H1 (cell line): ENCODE results near the gene CROCC2. TPM values are rescaled to one million over a fixed set of nuclear protein-coding genes. Genes with fewer than 3 reads are reported as not detected.

Source experiments
- CTCF ChIA-PET: fragments of 300-600 bp; sonication (Branson Sonifier 250); formaldehyde crosslinking; loops from one replicate; lab custom pipeline; 2021; ENCODE audit not compliant: partially characterized antibody; lab: Charles Lee
- POLR2A ChIA-PET: fragments of 300-600 bp; sonication (Branson Sonifier 250); formaldehyde crosslinking; loops from one replicate; lab custom pipeline; 2021; ENCODE audit warnings: inconsistent platforms; ENCODE audit not compliant: partially characterized antibody; lab: Charles Lee
- DNase-seq, 2 experiments: peaks; one replicate each; pipeline versions ENCODE4 v3.0.0 to v3.0.0-alpha.2; 2010 to 2022; ENCODE audit warnings: low spot score in 2 of 2, low read depth in 1 of 2, mixed read lengths in 1 of 2
- FAIRE-seq: peaks from 2 replicates; lab custom pipeline; 2011; peaks lifted over from hg19 to GRCh38; lab: Jason Lieb, UNC
- H2AFZ ChIP-seq: 2 replicates; pipeline ENCODE4 v1.8.1; 2012; ENCODE audit warnings: low read length, inconsistent platforms
- H2AK5ac ChIP-seq: 2 replicates; pipeline ENCODE4 v1.6.1; 2013; ENCODE audit warnings: low read depth, low read length
- H2BK120ac ChIP-seq: replicated peaks from 2 replicates; pipeline ENCODE3; 2013; ENCODE audit warnings: low read depth, low read length, inconsistent platforms
- H2BK12ac ChIP-seq: 2 replicates; pipeline ENCODE4 v1.6.1; 2013; ENCODE audit warnings: low read depth, low read length
- H2BK15ac ChIP-seq: 2 replicates; pipeline ENCODE4 v1.6.1; 2013; ENCODE audit warnings: low read length
- H2BK20ac ChIP-seq: 2 replicates; pipeline ENCODE4 v1.6.1; 2013; ENCODE audit warnings: low read length
- H2BK5ac ChIP-seq: 2 replicates; pipeline ENCODE4 v1.6.1; 2013; ENCODE audit warnings: low read depth, low read length
- H3K14ac ChIP-seq: 2 replicates; pipeline ENCODE4 v1.6.1; 2013; ENCODE audit warnings: inconsistent platforms; ENCODE audit not compliant: insufficient read length
- H3K18ac ChIP-seq: 2 replicates; pipeline ENCODE4 v1.6.1; 2013; ENCODE audit warnings: low read length; ENCODE audit errors: extremely low read depth
- H3K23ac ChIP-seq: 2 replicates; pipeline ENCODE4 v1.6.1; 2013; ENCODE audit warnings: inconsistent platforms; ENCODE audit not compliant: insufficient read length
- H3K23me2 ChIP-seq: 2 replicates; pipeline ENCODE4 v1.6.1; 2013; ENCODE audit warnings: low read depth, low read length
- H3K27ac ChIP-seq: 2 replicates; pipeline ENCODE4 v1.6.1; 2011; ENCODE audit warnings: low read depth, low read length, inconsistent platforms
- H3K27me3 ChIP-seq, 4 experiments: replicated peaks in 1 of 4; 1 replicate in 1 of 4; 2 replicates in 3 of 4; pipeline versions ENCODE4 v1.6.1 to v1.8.1; 2011 to 2013; ENCODE audit warnings: low read length in 3 of 4, mild to moderate bottlenecking in 3 of 4, inconsistent platforms in 2 of 4, mixed read lengths in 2 of 4, moderate library complexity in 1 of 4; ENCODE audit not compliant: control insufficient read depth in 3 of 4, insufficient read depth in 3 of 4; ENCODE audit errors: extremely low read depth in 1 of 4
- H3K36me3 ChIP-seq, 4 experiments: 2 replicates each; pipeline versions ENCODE4 v1.6.1 to v1.8.1; 2011 to 2013; ENCODE audit warnings: mild to moderate bottlenecking in 4 of 4, low read length in 3 of 4, moderate library complexity in 2 of 4, control low read depth in 1 of 4, inconsistent platforms in 1 of 4; ENCODE audit not compliant: insufficient read depth in 4 of 4, control insufficient read depth in 2 of 4
- H3K4ac ChIP-seq: replicated peaks from 2 replicates; pipeline ENCODE3; 2013; ENCODE audit warnings: low read length, low read depth, mixed read lengths, inconsistent platforms; ENCODE audit not compliant: insufficient read length
- H3K4me1 ChIP-seq, 4 experiments: replicated peaks in 1 of 4; 1 replicate in 1 of 4; 2 replicates in 3 of 4; pipeline versions ENCODE4 v1.6.1 to v1.8.1; 2011 to 2013; ENCODE audit warnings: low read length in 3 of 4, inconsistent platforms in 2 of 4, mixed read lengths in 1 of 4; ENCODE audit not compliant: insufficient read depth in 4 of 4, control insufficient read depth in 3 of 4
- H3K4me2 ChIP-seq, 2 experiments: 2 replicates each; pipeline versions ENCODE4 v1.6.1 to v1.8.1; 2011 to 2013; ENCODE audit warnings: low read depth in 2 of 2, low read length in 2 of 2, control low read depth in 1 of 2, inconsistent platforms in 1 of 2, mild to moderate bottlenecking in 1 of 2; ENCODE audit not compliant: insufficient read depth in 1 of 2
- H3K4me3 ChIP-seq, 4 experiments: fragments of 200-600, 300-600 bp in 1 of 4; sonication (generic), shearing (Covaris generic), sonication (Bioruptor Twin) in 1 of 4; 2 replicates each; pipeline versions ENCODE4 v1.5.1 to v1.8.1; 2011 to 2016; ENCODE audit warnings: low read length in 4 of 4, low read depth in 3 of 4, control low read depth in 2 of 4, inconsistent platforms in 2 of 4, mild to moderate bottlenecking in 2 of 4, mixed read lengths in 1 of 4, moderate library complexity in 1 of 4; ENCODE audit not compliant: insufficient read depth in 2 of 4; ENCODE audit errors: extremely low read depth in 1 of 4
- H3K56ac ChIP-seq: replicated peaks from 2 replicates; pipeline ENCODE3; 2013; ENCODE audit warnings: low read depth, mild to moderate bottlenecking, mixed read lengths, low read length, inconsistent platforms; ENCODE audit not compliant: insufficient read length
- H3K79me1 ChIP-seq: 2 replicates; pipeline ENCODE4 v1.6.1; 2013; ENCODE audit warnings: low read depth, low read length, control low read depth
- H3K79me2 ChIP-seq, 2 experiments: 2 replicates each; pipeline versions ENCODE4 v1.6.1 to v1.8.1; 2012 to 2013; ENCODE audit warnings: low read length in 2 of 2, mild to moderate bottlenecking in 2 of 2, inconsistent platforms in 1 of 2; ENCODE audit not compliant: insufficient read depth in 2 of 2, control insufficient read depth in 1 of 2
- H3K9ac ChIP-seq, 4 experiments: replicated peaks in 1 of 4; 1 replicate in 1 of 4; 2 replicates in 3 of 4; pipeline versions ENCODE4 v1.6.1 to v1.8.1; 2011 to 2013; ENCODE audit warnings: low read depth in 3 of 4, low read length in 3 of 4, control low read depth in 2 of 4, mild to moderate bottlenecking in 2 of 4, moderate library complexity in 2 of 4, inconsistent platforms in 1 of 4; ENCODE audit errors: extremely low read depth in 1 of 4
- H3K9me3 ChIP-seq, 2 experiments: 2 replicates each; pipeline versions ENCODE4 v1.6.1 to v1.8.1; 2012 to 2013; ENCODE audit warnings: mild to moderate bottlenecking in 2 of 2, moderate library complexity in 2 of 2, control low read depth in 1 of 2, inconsistent platforms in 1 of 2, low read depth in 1 of 2, low read length in 1 of 2, mixed read lengths in 1 of 2; ENCODE audit not compliant: insufficient read depth in 2 of 2
- H4K20me1 ChIP-seq, 2 experiments: replicated peaks in 1 of 2; 2 replicates each; pipeline versions ENCODE3 to v1.8.1; 2011 to 2013; ENCODE audit warnings: inconsistent platforms in 2 of 2, low read length in 2 of 2, mild to moderate bottlenecking in 1 of 2; ENCODE audit not compliant: insufficient read depth in 2 of 2, control insufficient read depth in 1 of 2
- H4K5ac ChIP-seq: 2 replicates; pipeline ENCODE4 v1.6.1; 2013; ENCODE audit warnings: low read length, low read depth, mixed read lengths, inconsistent platforms; ENCODE audit not compliant: insufficient read length
- H4K8ac ChIP-seq: 2 replicates; pipeline ENCODE4 v1.8.0; 2013; ENCODE audit warnings: mild to moderate bottlenecking, moderate library complexity, low read length, inconsistent platforms; ENCODE audit not compliant: insufficient read depth; ENCODE audit errors: extremely low read depth
- H4K91ac ChIP-seq: replicated peaks from 2 replicates; pipeline ENCODE3; 2013; ENCODE audit warnings: low read length, mixed read lengths, inconsistent platforms; ENCODE audit not compliant: insufficient read length
- ASH2L ChIP-seq: fragments of 200-600, 300-600 bp; sonication (generic); IDR thresholded peaks from one replicate; pipeline ENCODE4 v1.7.1; 2017; ENCODE audit warnings: low read length
- BRCA1 ChIP-seq: IDR thresholded peaks from 2 replicates; pipeline ENCODE4 v1.6.1; 2012; ENCODE audit warnings: low read depth, low read length, improper control_type of control experiment
- WGBS, 2 experiments: shearing (Covaris generic) in 1 of 2; methylation state at CpG; one replicate each; pipeline versions ENCODE4 v1.1.6 to v1.1.7; 2013 to 2015; ENCODE audit warnings: low lambda C conversion rate in 2 of 2, mixed read lengths in 2 of 2, inconsistent platforms in 1 of 2, low coverage in 1 of 2, missing lambda C conversion rate in 1 of 2; ENCODE audit not compliant: insufficient replicate concordance in 2 of 2, insufficient coverage in 1 of 2, insufficient read length in 1 of 2; ENCODE audit errors: extremely low coverage in 1 of 2, missing lambda C conversion rate in 1 of 2; 5-methylcytosine and 5-hydroxymethylcytosine counted together
- polyA plus RNA-seq, 7 experiments: library from polyadenylated mRNA; depleted of rRNA in 3 of 7; stranded (reverse) in 5 of 7; unstranded in 2 of 7; fragments of >200 nt in 5 of 7; fragments of 200-250 nt in 2 of 7; gene quantifications; 1 replicate in 5 of 7; 2 replicates in 1 of 7; 4 replicates in 1 of 7; pipeline versions ENCODE4 v1.2.1 to v1.2.3, GENCODE V29; 2011 to 2013; ENCODE audit warnings: missing spikeins in 2 of 7, mixed read lengths in 2 of 7
- total RNA-seq: library from RNA; stranded (reverse); fragmentation: NEBNext Ultra II Directional; extraction: Animal tissue kit (Norgen Biotek cat#: 25700); gene quantifications from 2 replicates; pipeline ENCODE4 v1.2.1, GENCODE V29; 2021

Gene CROCC2
- total and polyA plus RNA-seq, 2 of the 8 experiments (the other 6 are each of a cell fraction or from before 2014, with no cell fraction given): not detected

- no peak for DNase-seq
These were observed 41.0 kb downstream of the CROCC2 start for GRCh38 chr2:240947176-240947575.

More at GRCh38 chr2:240947176-240947575, 41.0 kb downstream of the CROCC2 start:
- Histone ChIP-seq H2BK5ac (no peak overlapping the region), H4K5ac (no peak overlapping the region), H3K4ac (no peak overlapping the region), H3K14ac (no peak overlapping the region), H3K27ac (no peak overlapping the region), H2BK20ac (no peak overlapping the region), H4K20me1 (peaks cover 0 to 8% of the 10 kb centered on the region in 2 experiments), H3K79me2 (no peaks in the 10 kb centered on the region), H3K4me1 (no peaks in the 10 kb centered on the region), H3K4me3 (no peak overlapping the region), H3K56ac (no peak overlapping the region), H2BK15ac (no peak overlapping the region), H3K4me2 (no peak overlapping the region), H4K8ac (no peak overlapping the region; the same call in 1 of the 2 replicates), H3K27me3 (no peaks in the 10 kb centered on the region), H3K18ac (no peak overlapping the region), H4K91ac (no peak overlapping the region), H3K36me3 (no peaks in the 10 kb centered on the region), H3K79me1 (no peaks in the 10 kb centered on the region), H3K23me2 (peaks cover 13% of the 10 kb centered on the region; the same call in 1 of the 2 replicates), H3K9ac (no peak overlapping the region), H2AK5ac (no peak overlapping the region), H3K23ac (no peak overlapping the region), H2AFZ (no peak overlapping the region), H2BK120ac (no peak overlapping the region), H3K9me3 (no peaks in the 10 kb centered on the region; a peak in 1 of 4 replicates), H2BK12ac (no peak overlapping the region)
- 90% methylated on average over 6 of the region's 6 CpGs; no CpG with 5 or more reads in 1 of the 2 experiments for WGBS, 2 experiments
- no peak for FAIRE-seq
- ChIA-PET CTCF (interaction anchor here (0.6 to 1.1 kb wide), 4 partner anchors 36 to 194 kb away, joined by 3 to 4 read pairs (median 3); no protein-coding TSS in a partner anchor), POLR2A (no interaction called here)
- no peak for TF ChIP-seq BRCA1
- TF ChIP-seq ASH2L: no peak
